ENCODE data around the gene HIVEP3.

The HIVEP3 gene

DNA sequence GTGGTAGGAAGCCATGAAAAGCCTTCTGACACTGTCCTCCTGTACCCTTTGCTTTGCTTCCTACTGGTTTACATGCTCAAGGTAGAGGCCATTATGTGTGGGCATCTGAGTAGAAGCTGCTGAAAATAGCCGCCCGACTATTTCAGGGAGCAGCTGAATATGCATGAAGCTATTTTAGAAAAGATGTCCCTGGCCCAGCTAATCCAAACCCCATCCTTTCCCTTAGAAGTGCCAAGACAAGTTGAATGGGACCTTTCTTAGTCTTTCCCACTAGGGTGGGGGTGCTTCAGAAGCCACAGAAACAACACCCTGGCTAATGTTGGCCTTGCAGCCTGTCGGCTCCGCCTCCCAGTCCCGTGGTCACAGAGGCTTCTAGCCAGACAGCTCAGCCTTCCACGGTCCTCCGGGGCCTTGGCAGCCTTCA, 229.2 kb downstream of the HIVEP3 start:
- no peaks in the 10 kb centered on the region for H3K79me2 ChIP-seq (ENCODE audit: insufficient read depth, low read length)
- H3K4me1 ChIP-seq (ENCODE audit: insufficient read depth, low read length, poor library complexity, severe bottlenecking): peaks cover 34% of the 10 kb centered on the region
- H3K4me3 ChIP-seq (ENCODE audit: low read length, poor library complexity, severe bottlenecking): no peak overlapping the region
- H2AFZ ChIP-seq (ENCODE audit: low read length): no peak overlapping the region
- no peak for TF ChIP-seq EZH2phosphoT487 (IDR thresholded peaks at IDR 0.05; ENCODE audit: borderline replicate concordance)
- TF ChIP-seq, protein P1, sequence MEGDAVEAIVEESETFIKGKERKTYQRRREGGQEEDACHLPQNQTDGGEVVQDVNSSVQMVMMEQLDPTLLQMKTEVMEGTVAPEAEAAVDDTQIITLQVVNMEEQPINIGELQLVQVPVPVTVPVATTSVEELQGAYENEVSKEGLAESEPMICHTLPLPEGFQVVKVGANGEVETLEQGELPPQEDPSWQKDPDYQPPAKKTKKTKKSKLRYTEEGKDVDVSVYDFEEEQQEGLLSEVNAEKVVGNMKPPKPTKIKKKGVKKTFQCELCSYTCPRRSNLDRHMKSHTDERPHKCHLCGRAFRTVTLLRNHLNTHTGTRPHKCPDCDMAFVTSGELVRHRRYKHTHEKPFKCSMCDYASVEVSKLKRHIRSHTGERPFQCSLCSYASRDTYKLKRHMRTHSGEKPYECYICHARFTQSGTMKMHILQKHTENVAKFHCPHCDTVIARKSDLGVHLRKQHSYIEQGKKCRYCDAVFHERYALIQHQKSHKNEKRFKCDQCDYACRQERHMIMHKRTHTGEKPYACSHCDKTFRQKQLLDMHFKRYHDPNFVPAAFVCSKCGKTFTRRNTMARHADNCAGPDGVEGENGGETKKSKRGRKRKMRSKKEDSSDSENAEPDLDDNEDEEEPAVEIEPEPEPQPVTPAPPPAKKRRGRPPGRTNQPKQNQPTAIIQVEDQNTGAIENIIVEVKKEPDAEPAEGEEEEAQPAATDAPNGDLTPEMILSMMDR (conservative IDR thresholded peaks at IDR 0.05; ENCODE audit: low read length): no peak
- no peaks in the 10 kb centered on the region for H3K27me3 ChIP-seq (ENCODE audit: insufficient read depth, low read length, poor library complexity, severe bottlenecking)
- no peak overlapping the region for H3K4me2 ChIP-seq (ENCODE audit: low read depth, low read length, poor library complexity, severe bottlenecking)
- H3K9ac ChIP-seq (ENCODE audit: low read depth, low read length, poor library complexity, severe bottlenecking): no peak overlapping the region
- no peaks in the 10 kb centered on the region for H3K9me2 ChIP-seq (replicated peaks; ENCODE audit: low read depth, low read length)
- H3K36me3 ChIP-seq (ENCODE audit: insufficient read depth, low read length): no peaks in the 10 kb centered on the region
- no peaks in the 10 kb centered on the region for H3F3A ChIP-seq (ENCODE audit: low read depth)
- no peaks in the 10 kb centered on the region for H3K9me3 ChIP-seq (ENCODE audit: insufficient read depth, low read depth, low read length)
- H4K20me1 ChIP-seq (ENCODE audit: insufficient read depth, low read length, poor library complexity, severe bottlenecking): no peaks in the 10 kb centered on the region

DNA sequence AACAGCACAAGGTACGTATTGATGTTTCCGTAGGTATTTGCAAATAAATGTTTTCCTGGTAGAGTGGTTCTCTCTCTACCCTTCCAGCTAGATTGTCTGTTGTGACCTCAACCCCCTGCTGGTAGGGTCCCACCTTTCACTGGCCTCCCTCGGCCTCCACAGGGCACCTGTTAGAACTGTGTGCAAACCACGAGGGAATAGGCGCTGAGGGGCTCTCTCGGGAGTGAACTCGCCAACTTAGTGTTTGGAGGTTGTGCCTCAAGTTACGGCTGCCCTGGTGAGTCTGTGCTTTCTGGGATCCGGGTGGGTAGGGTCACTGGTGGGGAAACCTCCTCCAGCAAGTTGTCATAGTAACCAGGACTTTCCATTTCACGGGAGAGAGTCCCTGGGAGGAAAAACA, 229.6 kb downstream of the HIVEP3 start:
- H4K20me1 ChIP-seq (ENCODE audit: insufficient read depth, low read length, poor library complexity, severe bottlenecking): no peaks in the 10 kb centered on the region
- peaks cover 37% of the 10 kb centered on the region for H3K4me1 ChIP-seq (ENCODE audit: insufficient read depth, low read length, poor library complexity, severe bottlenecking)
- no peak overlapping the region for H3K4me3 ChIP-seq (ENCODE audit: low read length, poor library complexity, severe bottlenecking)
- H3K9ac ChIP-seq (ENCODE audit: low read depth, low read length, poor library complexity, severe bottlenecking): no peak overlapping the region
- no peaks in the 10 kb centered on the region for H3K79me2 ChIP-seq (ENCODE audit: insufficient read depth, low read length)
- H3K4me2 ChIP-seq (ENCODE audit: low read depth, low read length, poor library complexity, severe bottlenecking): no peak overlapping the region
- no peak overlapping the region for H2AFZ ChIP-seq (ENCODE audit: low read length)
- no peaks in the 10 kb centered on the region for H3K27me3 ChIP-seq (ENCODE audit: insufficient read depth, low read length, poor library complexity, severe bottlenecking)
- H3K9me3 ChIP-seq (ENCODE audit: insufficient read depth, low read depth, low read length): no peaks in the 10 kb centered on the region
- no peaks in the 10 kb centered on the region for H3F3A ChIP-seq (ENCODE audit: low read depth)
- H3K36me3 ChIP-seq (ENCODE audit: insufficient read depth, low read length): no peaks in the 10 kb centered on the region
- H3K9me2 ChIP-seq (replicated peaks; ENCODE audit: low read depth, low read length): no peaks in the 10 kb centered on the region
- TF ChIP-seq EZH2phosphoT487 (IDR thresholded peaks at IDR 0.05; ENCODE audit: borderline replicate concordance): no peak
- TF ChIP-seq, protein P1 (conservative IDR thresholded peaks at IDR 0.05; ENCODE audit: low read length): no peak

DNA sequence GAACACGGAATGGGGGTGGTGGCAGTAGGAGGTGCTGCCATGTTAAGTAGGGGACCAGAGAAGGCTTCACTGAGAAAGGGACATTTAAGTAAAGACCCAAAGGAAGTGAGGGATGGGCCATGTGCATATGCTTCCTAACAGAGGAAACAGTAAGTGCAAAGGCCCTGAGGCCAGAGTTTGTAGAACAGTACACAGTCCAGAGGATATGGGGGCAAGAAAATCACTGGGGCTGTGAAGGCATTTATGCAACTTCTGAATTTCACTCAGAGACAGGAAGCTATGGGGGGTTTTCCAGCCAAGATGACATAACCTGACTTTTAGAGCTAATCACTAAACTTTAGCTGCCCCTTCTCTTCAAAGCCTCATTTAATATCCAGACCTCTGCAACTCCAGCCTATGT, 231.7 kb downstream of the HIVEP3 start:
- Histone ChIP-seq H3K9me2 (replicated peaks; ENCODE audit: low read depth, low read length) (no peaks in the 10 kb centered on the region), H3K4me2 (ENCODE audit: low read depth, low read length, poor library complexity, severe bottlenecking) (no peak overlapping the region), H3K4me1 (ENCODE audit: insufficient read depth, low read length, poor library complexity, severe bottlenecking) (peaks cover 58% of the 10 kb centered on the region), H2AFZ (ENCODE audit: low read length) (no peak overlapping the region), H3K27me3 (ENCODE audit: insufficient read depth, low read length, poor library complexity, severe bottlenecking) (no peaks in the 10 kb centered on the region), H3K9me3 (ENCODE audit: insufficient read depth, low read depth, low read length) (no peaks in the 10 kb centered on the region), H3K36me3 (ENCODE audit: insufficient read depth, low read length) (no peaks in the 10 kb centered on the region), H4K20me1 (ENCODE audit: insufficient read depth, low read length, poor library complexity, severe bottlenecking) (no peaks in the 10 kb centered on the region), H3F3A (ENCODE audit: low read depth) (no peaks in the 10 kb centered on the region), H3K79me2 (ENCODE audit: insufficient read depth, low read length) (no peaks in the 10 kb centered on the region), H3K9ac (ENCODE audit: low read depth, low read length, poor library complexity, severe bottlenecking) (no peak overlapping the region), H3K4me3 (ENCODE audit: low read length, poor library complexity, severe bottlenecking) (no peak overlapping the region)
- TF ChIP-seq, protein P1 (conservative IDR thresholded peaks at IDR 0.05; ENCODE audit: low read length): no peak
- no peak for TF ChIP-seq EZH2phosphoT487 (IDR thresholded peaks at IDR 0.05; ENCODE audit: borderline replicate concordance)

Data from Loucy (cell line).